GM18507 (cell line): ENCODE measurements around the gene TBX4.
"Not testable (repeated sequence)": the region's sequence is repeated elsewhere in the genome, so short reads cannot be mapped to it uniquely, and the experiment has no call there.

Experiments
- DNase-seq: peaks from one replicate; pipeline ENCODE4 v3.0.0; 2011; ENCODE audit warnings: low read depth; ENCODE audit not compliant: insufficient read length; ENCODE audit errors: extremely low spot score
- FAIRE-seq: peaks from 2 replicates; lab custom pipeline; 2011; peaks lifted over from hg19 to GRCh38; lab: Jason Lieb, UNC

TBX4 gene

GRCh38 chr17:61507383-61508066 is 55.3 kb downstream of the TBX4 start:
- DNase-seq (no peak), FAIRE-seq (no peak)

GRCh38 chr17:61508912-61509311 is 56.7 kb downstream of the TBX4 start:
- DNase-seq, result no peak
- FAIRE-seq, result no peak

- DNase-seq, FAIRE-seq: not testable (repeated sequence)
Measured at GRCh38 chr17:61509454-61509853, 57.2 kb downstream of the TBX4 start.

- no peak for FAIRE-seq
Measured at GRCh38 chr17:61510237-61510636, 58.0 kb downstream of the TBX4 start.

GRCh38 chr17:61510991-61511390 is 58.8 kb downstream of the TBX4 start:
- DNase-seq (no peak), FAIRE-seq (no peak)

More at GRCh38 chr17:61510237-61510636, 58.0 kb downstream of the TBX4 start:
- DNase-seq, result no peak

GRCh38 chr17:61511480-61512182 is 59.4 kb downstream of the TBX4 start:
- no peak for FAIRE-seq
- DNase-seq, result no peak

- FAIRE-seq (no peak), DNase-seq (no peak)
Measured at GRCh38 chr17:61514491-61514890, 62.3 kb downstream of the TBX4 start.

- FAIRE-seq (no peak), DNase-seq (no peak)
Measured at GRCh38 chr17:61517265-61517664, 65.0 kb downstream of the TBX4 start.

- DNase-seq, result no peak
- no peak for FAIRE-seq
Measured at GRCh38 chr17:61517843-61518606, 65.8 kb downstream of the TBX4 start.

- FAIRE-seq (no peak), DNase-seq (no peak)
Measured at GRCh38 chr17:61519139-61519538, 66.9 kb downstream of the TBX4 start.

GRCh38 chr17:61519754-61520440 is 67.7 kb downstream of the TBX4 start:
- DNase-seq, result no peak
- no peak for FAIRE-seq

- FAIRE-seq, result no peak
- no peak for DNase-seq
Measured at GRCh38 chr17:61520897-61521296, 68.7 kb downstream of the TBX4 start.

- DNase-seq (no peak), FAIRE-seq (no peak)
Measured at GRCh38 chr17:61522088-61522487, 69.9 kb downstream of the TBX4 start.

- FAIRE-seq, result no peak
Measured at GRCh38 chr17:61524319-61524718, 72.1 kb downstream of the TBX4 start.

GRCh38 chr17:61527441-61527840 is 75.2 kb downstream of the TBX4 start:
- not testable (repeated sequence) for FAIRE-seq, DNase-seq

More at GRCh38 chr17:61524319-61524718, 72.1 kb downstream of the TBX4 start:
- no peak for DNase-seq

- no peak for FAIRE-seq
Measured at GRCh38 chr17:61528171-61528570, 75.9 kb downstream of the TBX4 start.

GRCh38 chr17:61531223-61531622 is 79.0 kb downstream of the TBX4 start:
- DNase-seq (no peak), FAIRE-seq (no peak)

More at GRCh38 chr17:61528171-61528570, 75.9 kb downstream of the TBX4 start:
- no peak for DNase-seq

- DNase-seq, result no peak
- no peak for FAIRE-seq
Measured at GRCh38 chr17:61532826-61533225, 80.6 kb downstream of the TBX4 start.

GRCh38 chr17:61533797-61534196 is 81.6 kb downstream of the TBX4 start:
- no peak for FAIRE-seq
- no peak for DNase-seq

- FAIRE-seq (no peak), DNase-seq (no peak)
Measured at GRCh38 chr17:61534414-61534813, 82.2 kb downstream of the TBX4 start.
